ENCODE results near the gene UBE2F. TPM values are rescaled to one million over a fixed set of nuclear protein-coding genes. Genes with fewer than 3 reads are reported as not detected.
"Not testable (repeated sequence)": the region's sequence is repeated elsewhere in the genome, so short reads cannot be mapped to it uniquely, and the experiment has no call there.

The UBE2F gene
- total RNA-seq, 1 donor from 2014 or later: 18.8 TPM

DNA sequence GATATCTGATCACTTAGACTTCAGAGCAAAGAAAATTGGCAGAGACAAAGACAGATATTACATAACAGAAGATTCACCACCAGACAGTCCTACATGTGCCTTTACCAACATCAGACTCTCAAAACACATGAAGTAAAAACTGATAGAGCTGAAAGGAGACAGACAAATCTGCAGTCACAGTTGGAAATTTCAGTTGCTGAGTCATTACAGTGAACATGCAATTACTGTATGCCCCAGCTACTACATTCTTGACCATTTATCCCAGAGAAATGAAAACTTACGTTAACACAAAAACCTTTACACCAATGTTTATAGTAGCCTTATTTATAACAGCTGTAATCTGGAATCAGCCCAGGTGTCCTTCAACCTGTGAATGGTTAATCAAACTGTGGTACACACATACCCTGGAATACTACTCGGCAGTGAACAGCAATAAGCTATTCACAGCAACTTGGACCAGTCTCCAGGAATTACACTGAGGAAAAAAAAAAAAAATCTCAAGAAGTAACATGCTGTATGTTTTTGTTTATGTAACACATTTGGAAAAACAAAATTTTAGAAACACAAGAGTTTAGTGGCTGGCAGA lies 86.5 kb downstream of the UBE2F start:
- DNase-seq: no peak

DNA sequence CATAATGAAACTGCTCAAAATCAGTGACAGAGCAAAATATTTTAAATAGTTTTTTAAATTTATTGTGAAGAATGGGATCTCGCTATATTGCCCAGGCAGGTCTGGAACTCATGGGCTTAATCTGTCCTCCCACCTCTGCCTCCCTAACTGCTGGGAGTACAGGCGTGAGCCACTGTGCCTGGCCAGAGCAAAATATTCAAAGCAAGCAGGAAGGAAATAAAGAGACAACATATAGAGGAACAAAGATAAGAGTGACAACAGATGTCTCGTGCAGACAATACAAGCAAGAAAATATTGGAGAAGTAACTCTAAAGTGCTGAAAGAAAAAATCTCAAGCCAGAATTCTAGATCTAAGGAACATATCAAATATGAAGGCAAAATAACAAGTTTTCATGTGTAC lies 89.0 kb downstream of the UBE2F start:
- DNase-seq: no peak

DNA sequence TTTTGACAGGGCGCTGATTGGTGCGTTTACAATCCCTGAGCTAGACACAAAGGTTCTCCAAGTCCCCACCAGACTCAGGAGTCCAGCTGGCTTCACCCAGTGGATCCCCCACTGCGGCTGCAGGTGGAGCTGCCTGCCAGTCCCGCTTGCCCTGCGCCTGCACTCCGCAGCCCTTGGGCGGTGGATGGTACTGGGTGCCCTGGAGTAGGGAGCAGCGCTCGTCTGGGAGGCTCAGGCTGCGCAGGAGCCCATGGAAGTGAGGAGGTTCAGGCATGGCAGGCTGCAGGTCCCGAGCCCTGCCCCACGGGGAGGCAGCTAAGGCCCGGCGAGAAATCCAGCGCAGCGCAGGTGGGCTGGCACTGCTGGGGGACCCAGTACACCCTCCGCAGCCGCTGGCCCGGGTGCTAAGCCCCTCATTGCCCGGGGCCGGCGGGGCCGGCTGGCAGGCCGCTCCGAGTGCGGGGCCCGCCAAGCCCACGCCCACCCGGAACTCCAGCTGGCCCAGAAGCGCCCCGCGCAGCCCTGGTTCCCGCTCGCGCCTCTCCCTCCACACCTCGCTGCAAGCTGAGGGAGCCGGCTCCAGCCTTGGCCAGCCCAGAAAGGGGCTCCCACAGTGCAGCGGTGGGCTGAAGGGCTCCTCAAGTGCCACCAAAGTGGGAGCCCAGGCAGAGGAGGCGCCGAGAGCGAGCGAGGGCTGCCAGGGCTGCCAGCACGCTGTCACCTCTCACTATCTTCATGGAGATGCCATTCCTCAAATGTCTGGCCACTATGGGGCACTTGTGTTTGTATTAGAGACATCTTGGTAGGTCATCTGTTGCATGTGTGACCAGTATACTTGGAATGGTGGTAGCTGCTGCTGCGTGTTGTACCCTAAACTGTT lies 91.1 kb downstream of the UBE2F start:
- DNase-seq: not testable (repeated sequence)

DNA sequence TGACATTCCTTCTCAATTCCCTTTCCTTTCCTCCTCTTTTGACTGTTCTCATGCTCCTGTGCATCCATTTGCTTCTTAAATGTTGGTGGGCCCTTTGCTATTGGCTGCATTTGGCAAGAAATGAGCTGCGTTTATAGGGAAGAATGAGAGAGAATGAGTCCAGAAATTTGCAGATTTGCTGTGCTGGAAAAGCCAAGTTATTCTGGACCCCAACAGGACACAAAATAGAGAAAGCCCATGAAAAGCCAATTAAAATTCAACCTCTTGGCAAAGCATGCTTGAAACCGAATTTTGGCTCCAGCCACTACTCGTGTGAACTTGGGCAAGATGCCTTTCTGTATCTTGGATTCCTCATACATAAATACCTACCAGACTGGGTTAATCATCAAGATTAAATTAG lies 92.7 kb downstream of the UBE2F start:
- DNase-seq: no peak

DNA sequence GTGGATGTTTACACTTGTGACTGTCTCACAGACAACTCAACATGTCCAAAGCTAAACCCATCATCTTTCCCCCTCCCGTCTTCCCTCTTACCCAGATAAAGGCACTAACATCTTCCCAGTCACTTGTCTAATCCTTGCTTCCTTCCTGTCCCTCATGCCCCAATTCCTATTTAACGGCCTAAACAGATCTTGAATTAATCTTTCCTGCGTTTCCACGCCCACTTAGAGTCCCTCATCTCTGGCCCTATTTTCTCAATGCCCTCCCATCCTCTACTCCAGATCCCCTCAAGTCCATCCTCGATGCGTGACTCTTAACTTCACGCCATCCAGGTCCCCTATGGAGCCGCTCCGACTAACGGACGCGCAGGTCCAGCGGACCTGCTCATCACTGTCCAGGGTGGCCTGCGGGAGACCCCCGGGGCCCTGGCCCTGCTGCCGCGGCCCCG lies 93.3 kb downstream of the UBE2F start:
- DNase-seq: peak; percentile 5

DNA sequence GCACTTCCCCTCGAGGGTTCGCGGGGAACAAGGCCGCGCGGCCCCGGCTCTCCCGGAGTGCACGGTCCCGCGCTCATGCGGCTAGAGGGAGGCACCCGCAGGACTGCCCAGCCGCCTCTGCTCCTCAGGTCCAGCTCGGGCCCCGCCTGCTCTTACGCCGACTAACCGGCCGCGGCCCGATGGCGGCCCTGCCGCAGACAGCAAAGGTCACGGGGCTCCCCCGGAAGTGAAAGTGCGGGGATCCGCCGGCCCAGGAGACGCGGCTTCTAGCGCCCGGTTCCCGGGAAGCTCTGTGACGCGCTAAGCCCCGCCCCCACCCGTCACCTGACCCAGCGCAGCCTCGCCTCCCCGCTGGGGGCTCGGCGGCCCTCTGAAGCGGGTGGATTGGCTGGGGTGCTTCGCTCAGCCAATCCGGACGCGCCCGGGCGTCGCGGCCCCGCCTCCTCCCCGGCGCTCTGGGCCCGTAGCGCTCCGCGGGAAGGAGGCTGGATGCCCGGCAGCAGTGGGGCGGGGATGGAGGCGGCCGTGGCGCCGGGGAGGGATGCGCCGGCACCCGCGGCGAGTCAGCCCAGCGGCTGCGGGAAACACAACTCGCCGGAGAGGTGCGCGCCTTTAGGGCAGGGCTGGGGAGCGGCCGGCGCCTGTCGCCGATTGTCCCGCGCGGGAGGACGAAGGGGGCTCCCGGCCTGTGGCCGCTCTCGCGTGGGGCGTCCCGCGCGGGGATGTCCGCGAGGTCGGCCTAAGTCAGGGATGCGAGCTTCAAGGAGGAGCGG lies 93.9 kb downstream of the UBE2F start, which contains the start of gene SCLY:
Gene SCLY (plus strand): TSS at position 460 of the 773 bp plus-strand sequence. CDS start 54 bp downstream, at position 514.
- peak; percentile 98 for DNase-seq

DNA sequence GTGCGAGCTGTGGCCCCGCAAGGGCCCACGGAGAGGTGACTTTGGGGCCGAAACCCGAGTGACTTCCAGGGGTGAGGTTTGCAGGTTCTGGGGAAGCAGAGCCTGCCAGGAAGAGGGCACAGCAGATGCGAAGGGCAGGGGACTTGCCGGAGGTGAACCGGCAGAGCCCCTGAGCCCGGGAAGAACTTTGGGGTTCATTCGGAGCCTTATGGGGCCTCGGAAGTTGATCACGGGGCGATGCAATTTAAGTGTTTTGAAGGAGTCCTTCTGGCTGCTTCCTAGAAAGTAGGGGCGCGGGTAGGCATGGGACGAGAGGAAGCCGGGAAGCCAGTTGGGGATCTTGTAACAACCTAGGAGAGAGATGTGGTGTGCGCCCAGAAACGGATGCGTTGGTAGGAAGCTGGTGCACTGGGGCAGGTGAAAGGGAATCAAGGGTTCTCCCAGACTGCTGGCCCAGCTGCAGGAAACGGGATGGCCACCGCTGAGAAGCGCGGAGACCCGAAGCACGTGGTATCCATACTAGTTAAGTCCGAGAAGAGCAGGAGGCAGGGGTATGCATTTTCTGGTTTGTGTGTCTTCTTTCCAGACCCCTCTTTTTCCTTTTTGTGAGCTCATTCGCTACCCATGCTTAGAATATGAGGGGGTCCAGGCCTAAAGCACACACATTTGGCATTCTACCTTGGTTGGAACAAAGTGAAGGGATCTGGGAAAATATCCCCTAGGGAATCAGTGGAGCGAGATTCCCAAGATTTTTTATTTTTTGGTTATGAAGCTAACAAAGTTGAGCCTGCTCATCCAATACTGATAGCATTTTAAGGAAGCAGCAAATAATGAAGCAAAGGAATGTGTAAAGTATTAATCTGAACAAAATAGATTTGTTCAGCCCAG lies 94.7 kb downstream of the UBE2F start:
- DNase-seq: peak; percentile 5

DNA sequence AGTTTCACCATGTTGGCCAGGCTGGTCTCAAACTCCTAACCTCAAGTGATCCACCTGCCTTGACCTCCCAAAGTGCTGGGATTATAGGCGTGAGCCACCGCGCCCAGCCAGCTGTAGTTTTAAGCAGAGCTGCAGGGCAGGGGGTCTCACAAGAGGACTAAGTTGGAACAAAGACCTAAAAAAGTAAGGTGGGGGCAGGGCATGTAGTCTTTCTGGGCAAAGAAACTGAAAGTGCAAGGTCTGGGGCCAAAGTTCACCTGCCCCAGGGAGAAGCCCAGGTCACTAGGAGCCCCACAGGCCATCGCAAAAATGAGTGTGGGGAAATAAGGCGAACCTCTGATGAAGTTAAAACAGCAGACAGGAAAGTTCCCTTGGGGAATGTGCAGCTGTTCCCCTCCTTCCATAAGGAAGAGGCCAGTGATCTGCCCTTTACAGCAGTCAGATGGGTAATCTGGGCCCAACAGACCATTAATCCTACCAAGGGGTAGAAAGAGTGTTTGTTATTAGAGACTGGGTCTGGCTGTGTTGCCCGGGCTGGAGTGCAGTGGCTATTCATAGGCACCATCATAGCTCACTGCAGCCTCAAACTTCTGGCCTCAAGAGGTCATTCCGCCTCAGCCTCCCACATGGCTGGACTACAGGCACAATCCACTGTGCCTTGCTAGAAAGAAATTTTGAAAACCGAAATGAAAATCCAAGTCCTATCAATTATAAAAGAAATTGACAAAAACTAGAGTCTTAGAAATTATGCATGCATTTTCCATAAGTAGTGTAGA lies 96.8 kb downstream of the UBE2F start:
- DNase-seq: no peak

DNA sequence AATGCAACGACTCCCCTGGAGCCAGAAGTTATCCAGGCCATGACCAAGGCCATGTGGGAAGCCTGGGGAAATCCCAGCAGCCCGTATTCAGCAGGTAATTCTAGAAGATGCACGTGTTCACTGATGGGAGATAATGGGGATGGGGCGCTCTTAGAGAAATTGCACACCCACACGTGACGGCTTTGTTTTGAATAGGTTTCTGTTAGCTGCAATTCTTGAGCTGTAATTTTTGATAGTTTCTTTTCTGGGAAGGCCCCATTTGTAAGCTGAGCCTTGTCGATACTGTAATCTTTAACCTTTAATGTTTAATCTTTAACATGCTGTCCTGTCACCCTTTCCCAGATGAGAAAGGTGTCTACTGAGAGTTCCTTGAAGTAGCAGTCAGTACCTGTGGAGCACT lies 97.6 kb downstream of the UBE2F start:
- DNase-seq: no peak

DNA sequence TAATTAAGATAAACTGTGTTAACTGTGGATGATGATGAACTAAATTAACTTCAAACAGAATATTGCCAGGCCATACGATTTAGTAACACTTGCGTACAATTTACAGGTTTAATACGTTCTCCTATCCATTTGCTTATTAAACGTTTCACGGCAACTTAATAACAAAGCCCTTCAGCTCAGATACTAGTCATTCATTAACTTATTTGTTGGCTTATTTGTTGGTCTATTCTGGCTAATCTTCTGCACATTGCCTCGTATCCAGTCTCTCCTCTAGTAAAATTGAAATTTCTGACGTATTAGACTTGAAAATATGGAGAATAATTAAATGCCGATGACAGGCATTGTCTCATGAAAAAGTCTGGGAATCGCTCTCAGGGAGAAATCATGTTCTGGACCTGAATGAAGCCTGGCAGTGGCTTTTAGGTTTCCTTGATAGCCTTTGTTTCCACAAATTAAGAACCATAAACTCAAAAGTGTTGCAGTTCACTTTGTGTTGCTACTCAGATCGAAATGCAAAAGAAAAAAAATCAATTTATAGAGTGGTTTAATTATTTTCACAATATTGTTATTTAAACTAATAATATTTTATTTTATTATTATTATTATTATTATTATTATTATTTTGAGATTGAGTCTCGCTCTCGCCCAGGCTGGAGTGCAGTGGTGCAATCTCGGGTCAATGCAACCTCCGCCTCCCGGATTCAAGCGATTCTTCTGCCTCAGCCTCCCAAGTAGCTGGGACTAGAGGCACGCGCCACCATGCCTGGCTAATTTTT lies 98.4 kb downstream of the UBE2F start:
- no peak for DNase-seq

DNA sequence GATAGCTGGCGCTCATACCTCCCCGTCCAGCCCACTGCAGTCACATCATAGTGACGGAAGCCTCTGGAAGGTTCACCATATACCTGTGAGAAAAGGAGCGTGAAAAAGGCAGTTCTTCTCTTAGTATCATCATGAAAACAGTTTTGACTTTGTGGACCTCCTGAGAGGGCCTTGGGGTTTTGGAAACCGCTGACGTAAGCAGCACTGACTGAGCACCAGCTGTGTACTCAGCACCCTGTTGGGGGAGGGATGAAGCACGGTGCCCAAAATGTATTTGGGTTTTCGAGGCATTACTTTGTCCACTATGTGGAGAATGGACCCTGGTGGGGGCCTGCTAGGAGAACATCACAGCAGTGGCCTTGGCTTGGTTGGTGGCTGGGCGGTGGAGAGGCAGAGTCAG lies 99.4 kb downstream of the UBE2F start:
- no peak for DNase-seq

DNA sequence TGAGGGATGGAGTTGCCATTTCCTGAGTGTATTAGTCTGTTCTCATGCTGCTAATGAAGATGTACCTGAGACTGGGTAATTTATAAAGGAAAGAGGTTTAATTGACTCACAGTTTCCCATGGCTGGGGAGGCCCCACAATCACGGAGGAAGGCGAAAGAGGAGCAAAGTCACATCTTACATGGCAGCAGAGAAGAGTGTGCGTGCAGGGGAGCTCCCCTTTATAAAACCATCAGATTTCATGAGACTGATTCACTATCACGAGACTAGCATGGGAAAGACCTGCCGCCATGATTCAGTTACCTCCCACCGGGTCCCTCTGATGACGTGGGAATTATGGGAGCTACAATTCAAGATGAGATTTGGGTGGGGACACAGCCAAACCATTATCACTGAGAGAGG lies 99.9 kb downstream of the UBE2F start:
- not testable (repeated sequence) for DNase-seq

DNA sequence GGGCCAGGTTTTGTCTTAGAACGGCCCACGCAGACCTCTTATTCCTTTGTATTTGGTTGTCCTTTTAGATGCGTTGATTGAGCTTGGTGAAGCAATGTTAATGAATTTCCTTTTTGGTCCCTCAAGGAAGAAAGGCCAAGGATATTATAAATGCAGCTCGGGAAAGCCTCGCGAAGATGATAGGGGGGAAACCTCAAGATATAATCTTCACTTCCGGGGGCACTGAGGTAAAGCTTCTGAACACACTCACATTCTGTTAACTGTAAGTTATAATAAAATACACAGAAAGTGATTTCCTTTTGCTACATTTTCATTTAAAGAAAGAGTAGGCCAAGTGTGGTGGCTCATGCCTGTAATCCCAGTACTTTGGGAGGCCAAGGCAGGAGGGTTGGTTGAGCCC lies 101.1 kb downstream of the UBE2F start:
- no peak for DNase-seq

DNA sequence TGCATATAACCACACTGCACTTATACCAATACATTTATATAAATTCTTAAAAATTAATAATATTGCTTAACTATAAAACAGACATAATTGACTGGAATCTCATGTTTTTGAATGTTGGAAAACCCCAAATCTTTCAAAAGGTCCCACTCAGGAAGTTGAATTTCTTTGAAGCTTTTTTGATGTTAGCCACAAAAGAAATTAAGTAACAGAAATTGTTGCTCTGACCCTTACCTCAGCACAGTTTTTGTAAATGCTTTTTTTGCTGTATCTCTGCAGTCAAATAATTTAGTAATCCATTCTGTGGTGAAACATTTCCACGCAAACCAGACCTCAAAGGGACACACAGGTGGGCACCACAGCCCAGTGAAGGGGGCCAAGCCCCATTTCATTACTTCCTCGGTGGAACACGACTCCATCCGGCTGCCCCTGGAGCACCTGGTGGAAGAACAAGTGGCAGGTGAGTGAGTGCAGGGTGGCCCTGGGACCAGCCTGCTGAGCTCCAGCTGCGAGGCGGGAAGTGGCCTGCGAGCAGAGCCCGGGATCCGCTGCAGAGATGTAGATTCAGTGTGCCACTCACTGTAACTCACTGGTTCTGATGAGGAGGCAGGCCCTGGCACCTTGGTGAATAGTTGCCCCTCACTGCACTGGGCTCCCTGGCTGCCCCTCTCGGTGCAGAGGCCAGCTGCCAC lies 102.4 kb downstream of the UBE2F start:
- no peak for DNase-seq

DNA sequence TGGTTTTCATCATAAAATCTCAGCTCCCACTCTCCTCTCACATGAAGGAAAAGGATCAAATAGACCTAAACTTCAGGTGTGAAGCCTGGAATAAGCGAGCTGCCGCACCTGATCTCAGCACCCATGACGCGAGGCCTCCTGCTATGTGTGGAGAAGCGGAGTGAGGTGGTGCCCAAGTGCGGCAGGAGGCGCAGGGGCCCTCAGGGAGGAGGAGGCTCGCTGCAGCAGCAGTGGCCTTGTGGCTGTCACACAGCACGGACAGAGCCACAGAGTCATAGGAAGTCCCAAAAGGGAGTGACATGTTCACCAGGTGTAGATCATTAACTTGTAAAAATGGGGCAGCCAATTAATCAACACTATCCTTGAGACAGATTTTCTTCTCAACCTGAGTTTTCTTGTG lies 103.1 kb downstream of the UBE2F start:
- no peak for DNase-seq

DNA sequence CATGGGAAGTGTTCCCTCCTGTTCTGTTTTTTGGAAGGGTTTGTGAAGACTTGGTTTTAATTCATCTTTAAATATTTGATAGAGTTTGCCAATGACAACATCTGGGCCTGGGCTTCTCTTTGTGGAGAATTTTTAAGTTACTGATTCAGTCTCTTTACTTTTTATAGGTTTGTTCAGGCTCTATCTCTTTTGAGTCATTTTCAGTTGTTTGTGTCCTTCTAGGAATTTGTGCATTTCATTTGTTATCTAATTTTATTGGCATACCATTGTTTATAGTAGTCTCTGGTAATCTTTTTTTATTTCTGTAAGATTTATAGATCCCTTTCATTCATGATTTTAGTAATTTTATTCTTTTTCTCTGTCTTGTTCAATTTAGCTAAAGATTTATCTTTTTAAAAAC lies 108.6 kb downstream of the UBE2F start:
- DNase-seq: no peak

DNA sequence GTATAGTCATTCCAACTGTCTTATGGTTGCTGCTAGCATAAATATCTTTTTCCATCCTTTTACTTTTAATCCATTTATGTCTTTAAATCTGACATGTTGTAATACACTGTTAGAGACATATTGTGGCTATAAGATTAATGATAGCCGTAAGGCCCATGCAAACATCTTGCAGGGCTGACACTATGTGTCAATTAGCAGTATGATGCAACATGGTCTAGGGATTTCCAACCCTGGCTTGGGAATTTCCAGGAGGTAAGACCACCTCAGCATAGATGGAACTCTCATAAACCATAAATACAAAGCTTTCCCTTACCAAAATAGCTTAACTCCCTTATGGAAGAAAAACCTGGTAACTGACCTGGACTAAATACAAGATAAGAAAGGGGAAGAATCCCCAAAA lies 110.5 kb downstream of the UBE2F start:
- no peak for DNase-seq

DNA sequence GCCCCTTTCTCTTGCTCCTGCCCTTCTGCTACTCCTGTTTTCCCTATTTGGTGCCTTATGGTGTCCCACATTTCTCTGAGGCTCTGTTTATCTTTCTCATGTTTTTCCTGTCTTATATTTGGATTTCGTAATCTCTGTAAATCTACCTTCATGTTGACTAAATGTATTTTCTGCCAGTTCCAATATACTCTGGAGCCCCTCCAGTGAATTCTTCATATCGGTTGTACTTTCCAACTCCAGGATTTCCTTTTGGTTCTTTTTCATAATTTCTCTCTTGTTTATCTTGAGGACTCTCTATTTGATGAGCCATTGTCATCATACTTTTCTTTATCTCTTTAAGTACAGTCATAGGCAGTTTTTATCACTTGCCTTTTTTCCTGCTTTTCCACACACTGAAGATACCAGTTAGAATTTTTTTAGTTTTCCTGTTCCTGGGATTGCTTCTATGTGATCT lies 113.1 kb downstream of the UBE2F start:
- no peak for DNase-seq

DNA sequence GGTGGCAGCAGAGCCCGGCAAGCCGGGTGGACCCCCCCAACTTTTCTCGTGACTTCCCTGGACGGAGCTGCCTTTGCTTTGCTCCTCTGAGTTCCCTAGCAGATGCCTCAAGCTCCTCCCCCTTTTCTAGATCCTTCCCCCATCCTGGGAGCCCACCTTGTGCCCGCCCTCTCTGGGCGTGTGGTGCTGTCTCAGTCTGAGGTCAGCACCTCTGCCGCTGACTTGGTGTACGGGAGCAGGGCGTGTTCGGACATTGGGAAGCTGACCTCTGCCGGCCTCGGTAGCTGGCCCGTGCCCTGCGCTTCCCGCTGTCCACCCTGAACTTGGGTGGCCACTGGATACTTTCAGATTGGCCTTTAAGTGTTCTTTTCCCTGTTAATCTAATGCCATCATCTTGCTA lies 113.7 kb downstream of the UBE2F start:
- no peak for DNase-seq

DNA sequence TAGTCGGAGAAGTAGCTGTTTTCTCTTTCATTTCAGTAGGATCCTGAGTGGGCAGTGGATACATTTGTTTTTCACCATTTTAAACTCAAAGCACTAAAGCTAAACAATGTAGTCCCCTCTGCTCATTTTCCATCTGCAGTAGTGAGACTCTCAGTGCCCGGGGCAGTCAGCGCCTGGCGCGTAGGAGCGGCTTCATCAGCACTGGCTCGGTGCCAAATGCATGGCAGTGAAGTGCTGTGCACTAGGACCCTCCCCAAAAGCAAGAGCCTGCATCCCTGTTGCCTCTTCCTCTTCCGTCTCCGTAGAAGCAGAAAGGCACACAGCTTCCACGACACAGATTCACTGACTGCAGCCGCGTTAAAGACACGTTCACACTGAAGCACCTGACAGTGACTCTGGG lies 114.3 kb downstream of the UBE2F start:
- DNase-seq: no peak

All from skin of body (tissue), 2 donors.